ENCODE measurements around the gene DGKI. TPM values are rescaled to one million over a fixed set of nuclear protein-coding genes. Genes with fewer than 3 reads are reported as not detected.

The DGKI gene
- total RNA-seq, 2 experiments from 2014 or later: 0.53 to 0.91 TPM

GRCh38 chr7:137613006-137613525 is 233.7 kb downstream of the DGKI start:
- CTCF ChIA-PET: interaction anchor here (1.3 kb wide), 1 partner anchor 14 kb away, joined by 6 read pairs; no protein-coding TSS in a partner anchor
- Mint-ChIP-seq H3K4me3 (no peak overlapping the region), H3K4me1 (no peaks in the 10 kb centered on the region), H3K27ac (no peak overlapping the region), H3K36me3 (ENCODE audit: low read depth) (no peaks in the 10 kb centered on the region), H3K27me3 (peaks cover 8% of the 10 kb centered on the region), H3K9me3 (no peaks in the 10 kb centered on the region)
- no peak for DNase-seq
- POLR2A ChIA-PET: no interaction called here

- no peak overlapping the region for H3K27ac Mint-ChIP-seq
- ChIA-PET CTCF (no interaction called here), POLR2A (no interaction called here)
- no peaks in the 10 kb centered on the region for H3K9me3 Mint-ChIP-seq
- peaks cover 11% of the 10 kb centered on the region for H3K27me3 Mint-ChIP-seq
- no peaks in the 10 kb centered on the region for H3K4me1 Mint-ChIP-seq
- DNase-seq: no peak
- no peak overlapping the region for H3K4me3 Mint-ChIP-seq
- H3K36me3 Mint-ChIP-seq (ENCODE audit: low read depth): no peaks in the 10 kb centered on the region
Observed at GRCh38 chr7:137611606-137612005, 235.2 kb downstream of the DGKI start.

- Mint-ChIP-seq H3K4me3 (no peak overlapping the region), H3K36me3 (ENCODE audit: low read depth) (no peaks in the 10 kb centered on the region), H3K9me3 (no peaks in the 10 kb centered on the region), H3K27ac (no peak overlapping the region), H3K4me1 (no peaks in the 10 kb centered on the region), H3K27me3 (peaks cover 13% of the 10 kb centered on the region)
- no peak for DNase-seq
- ChIA-PET POLR2A (no interaction called here), CTCF (no interaction called here)
Observed at GRCh38 chr7:137609500-137609899, 237.3 kb downstream of the DGKI start.

- Mint-ChIP-seq H3K4me1 (no peaks in the 10 kb centered on the region), H3K9me3 (no peaks in the 10 kb centered on the region), H3K36me3 (ENCODE audit: low read depth) (no peaks in the 10 kb centered on the region), H3K27me3 (peaks cover 12% of the 10 kb centered on the region), H3K4me3 (no peak overlapping the region), H3K27ac (no peak overlapping the region)
- ChIA-PET POLR2A (no interaction called here), CTCF (interaction anchor here (0.6 to 1.8 kb wide), 7 partner anchors 10 to 290 kb away, joined by 3 to 11 read pairs (median 4); no protein-coding TSS in a partner anchor)
- DNase-seq: no peak
Observed at GRCh38 chr7:137606061-137606674, 240.6 kb downstream of the DGKI start.

GRCh38 chr7:137603043-137603442 is 243.7 kb downstream of the DGKI start:
- Mint-ChIP-seq H3K36me3 (ENCODE audit: low read depth) (no peaks in the 10 kb centered on the region), H3K27me3 (peaks cover 10% of the 10 kb centered on the region)
- POLR2A ChIA-PET: no interaction called here

GRCh38 chr7:137601642-137602041 is 245.1 kb downstream of the DGKI start:
- ChIA-PET POLR2A (no interaction called here), CTCF (no interaction called here)
- DNase-seq: no peak
- no peaks in the 10 kb centered on the region for H3K36me3 Mint-ChIP-seq (ENCODE audit: low read depth)
- H3K27ac Mint-ChIP-seq: no peak overlapping the region
- no peak overlapping the region for H3K4me3 Mint-ChIP-seq
- H3K4me1 Mint-ChIP-seq: no peaks in the 10 kb centered on the region
- no peaks in the 10 kb centered on the region for H3K9me3 Mint-ChIP-seq
- H3K27me3 Mint-ChIP-seq: peaks cover 7% of the 10 kb centered on the region

More at GRCh38 chr7:137603043-137603442, 243.7 kb downstream of the DGKI start:
- Mint-ChIP-seq H3K4me1 (no peaks in the 10 kb centered on the region), H3K27ac (no peak overlapping the region), H3K4me3 (no peak overlapping the region), H3K9me3 (no peaks in the 10 kb centered on the region)
- CTCF ChIA-PET: interaction anchor here (1.2 to 1.4 kb wide), 2 partner anchors 9 to 23 kb away, joined by 3 to 4 read pairs; no protein-coding TSS in a partner anchor
- DNase-seq: no peak

- H3K27me3 Mint-ChIP-seq: peaks cover 2% of the 10 kb centered on the region
- no peaks in the 10 kb centered on the region for H3K4me1 Mint-ChIP-seq
- H3K27ac Mint-ChIP-seq: no peak overlapping the region
- ChIA-PET POLR2A (no interaction called here), CTCF (interaction anchor here (2.0 kb wide), 1 partner anchor 59 kb away, joined by 5 read pairs; no protein-coding TSS in a partner anchor)
- H3K4me3 Mint-ChIP-seq: no peak overlapping the region
- H3K9me3 Mint-ChIP-seq: no peaks in the 10 kb centered on the region
- DNase-seq: no peak
- no peaks in the 10 kb centered on the region for H3K36me3 Mint-ChIP-seq (ENCODE audit: low read depth)
Observed at GRCh38 chr7:137597856-137598255, 248.9 kb downstream of the DGKI start.

GRCh38 chr7:137593115-137593711 is 253.6 kb downstream of the DGKI start:
- H3K36me3 Mint-ChIP-seq (ENCODE audit: low read depth): no peaks in the 10 kb centered on the region
- no peaks in the 10 kb centered on the region for H3K9me3 Mint-ChIP-seq
- peaks cover 2% of the 10 kb centered on the region for H3K27me3 Mint-ChIP-seq
- ChIA-PET CTCF (interaction anchor here (0.9 kb wide), 1 partner anchor 10 kb away, joined by 3 read pairs; no protein-coding TSS in a partner anchor), POLR2A (no interaction called here)
- no peak overlapping the region for H3K4me3 Mint-ChIP-seq
- DNase-seq: no peak
- H3K27ac Mint-ChIP-seq: no peak overlapping the region
- H3K4me1 Mint-ChIP-seq: no peaks in the 10 kb centered on the region

- ChIA-PET CTCF (interaction anchor here (3.0 kb wide), 1 partner anchor 13 kb away, joined by 11 read pairs; no protein-coding TSS in a partner anchor), POLR2A (no interaction called here)
- Mint-ChIP-seq H3K36me3 (ENCODE audit: low read depth) (no peaks in the 10 kb centered on the region), H3K27ac (no peak overlapping the region), H3K4me3 (no peak overlapping the region), H3K4me1 (no peaks in the 10 kb centered on the region), H3K9me3 (no peaks in the 10 kb centered on the region), H3K27me3 (peaks cover 2% of the 10 kb centered on the region)
- no peak for DNase-seq
Observed at GRCh38 chr7:137592232-137592896, 254.4 kb downstream of the DGKI start.

GRCh38 chr7:137591421-137591837 is 255.3 kb downstream of the DGKI start:
- Mint-ChIP-seq H3K27me3 (peaks cover 2% of the 10 kb centered on the region), H3K36me3 (ENCODE audit: low read depth) (no peaks in the 10 kb centered on the region), H3K9me3 (no peaks in the 10 kb centered on the region), H3K4me3 (no peak overlapping the region), H3K27ac (no peak overlapping the region), H3K4me1 (no peaks in the 10 kb centered on the region)
- CTCF ChIA-PET: interaction anchor here (3.0 kb wide), 1 partner anchor 14 kb away, joined by 11 read pairs; no protein-coding TSS in a partner anchor
- DNase-seq: no peak
- POLR2A ChIA-PET: no interaction called here

GRCh38 chr7:137590756-137591305 is 255.9 kb downstream of the DGKI start:
- Mint-ChIP-seq H3K9me3 (no peaks in the 10 kb centered on the region), H3K27me3 (no peaks in the 10 kb centered on the region), H3K4me3 (no peak overlapping the region), H3K4me1 (no peaks in the 10 kb centered on the region), H3K36me3 (ENCODE audit: low read depth) (no peaks in the 10 kb centered on the region), H3K27ac (no peak overlapping the region)
- no peak for DNase-seq
- CTCF ChIA-PET: interaction anchor here (3.0 kb wide), 1 partner anchor 15 kb away, joined by 11 read pairs; no protein-coding TSS in a partner anchor
- POLR2A ChIA-PET: no interaction called here

GRCh38 chr7:137590071-137590755 is 256.6 kb downstream of the DGKI start:
- H3K4me1 Mint-ChIP-seq: no peaks in the 10 kb centered on the region
- no peak overlapping the region for H3K4me3 Mint-ChIP-seq
- CTCF ChIA-PET: interaction anchor here (3.0 kb wide), 1 partner anchor 15 kb away, joined by 11 read pairs; no protein-coding TSS in a partner anchor

More at GRCh38 chr7:137590071-137590755, 256.6 kb downstream of the DGKI start:
- POLR2A ChIA-PET: no interaction called here
- DNase-seq: no peak
- Mint-ChIP-seq H3K36me3 (ENCODE audit: low read depth) (no peaks in the 10 kb centered on the region), H3K9me3 (no peaks in the 10 kb centered on the region), H3K27ac (no peak overlapping the region), H3K27me3 (no peaks in the 10 kb centered on the region)

Data from activated CD4-positive, alpha-beta memory T cell treated with anti-CD3 and anti-CD28 coated beads, Interleukin-2, amount 10 ng/mL, durations not matched to agents 7 days and 5 days (primary cell).